Ectodermal cell (in vitro differentiated cells): ENCODE results near the gene CFTR.

Source experiments
- H3K27ac ChIP-seq: 2 replicates; pipeline ENCODE4 v1.7.0; 2013; ENCODE audit warnings: mild to moderate bottlenecking, low read depth, low read length; ENCODE audit not compliant: insufficient read depth, poor library complexity, severe bottlenecking
- H3K27me3 ChIP-seq: 2 replicates; pipeline ENCODE4 v1.7.0; 2013; ENCODE audit warnings: mild to moderate bottlenecking, low read length; ENCODE audit not compliant: insufficient read depth, control insufficient read depth, poor library complexity, severe bottlenecking
- H3K36me3 ChIP-seq: one replicate; pipeline ENCODE4 v1.7.0; 2013; ENCODE audit warnings: low read length; ENCODE audit not compliant: control insufficient read depth, insufficient read depth
- H3K4me1 ChIP-seq: one replicate; pipeline ENCODE4 v1.7.0; 2013; ENCODE audit warnings: low read length; ENCODE audit not compliant: control insufficient read depth, insufficient read depth
- H3K4me3 ChIP-seq: 2 replicates; pipeline ENCODE4 v1.7.0; 2013; ENCODE audit warnings: low read depth, low read length, control low read depth; ENCODE audit not compliant: insufficient read depth
- H3K9me3 ChIP-seq: 2 replicates; pipeline ENCODE4 v1.7.0; 2013; ENCODE audit warnings: mild to moderate bottlenecking, low read length, moderate library complexity; ENCODE audit not compliant: control insufficient read depth
- WGBS, 2 experiments: methylation state at CpG; one replicate each; pipeline ENCODE4 v1.1.7; 2013; ENCODE audit warnings: missing lambda C conversion rate in 2 of 2; 5-methylcytosine and 5-hydroxymethylcytosine counted together

The CFTR gene

GRCh38 chr7:117631652-117632051 lies 151.8 kb downstream of the CFTR start:
- Histone ChIP-seq H3K27me3 (no peaks in the 10 kb centered on the region), H3K27ac (no peak overlapping the region), H3K9me3 (no peaks in the 10 kb centered on the region), H3K4me3 (no peak overlapping the region), H3K4me1 (no peaks in the 10 kb centered on the region), H3K36me3 (no peaks in the 10 kb centered on the region)
- 93 to 96% methylated on average over 3 of the region's 3 CpGs for WGBS, 2 experiments

GRCh38 chr7:117637937-117638336 lies 158.1 kb downstream of the CFTR start:
- 83 to 96% methylated on average over 2 of the region's 2 CpGs for WGBS, 2 experiments
- Histone ChIP-seq H3K36me3 (no peaks in the 10 kb centered on the region), H3K4me3 (no peak overlapping the region), H3K9me3 (no peaks in the 10 kb centered on the region), H3K27me3 (no peaks in the 10 kb centered on the region), H3K27ac (no peak overlapping the region), H3K4me1 (no peaks in the 10 kb centered on the region)

DNA sequence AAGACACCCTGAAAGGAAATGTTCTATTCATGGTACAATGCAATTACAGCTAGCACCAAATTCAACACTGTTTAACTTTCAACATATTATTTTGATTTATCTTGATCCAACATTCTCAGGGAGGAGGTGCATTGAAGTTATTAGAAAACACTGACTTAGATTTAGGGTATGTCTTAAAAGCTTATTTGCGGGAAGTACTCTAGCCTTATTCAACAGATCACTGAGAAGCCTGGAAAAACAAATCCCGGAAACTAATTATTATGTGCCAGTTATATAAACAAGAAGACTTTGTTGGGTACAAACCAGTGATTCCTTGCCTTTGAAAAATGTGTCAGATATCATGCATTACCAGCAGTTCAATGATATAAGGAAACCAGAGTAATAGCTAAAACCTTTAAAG lies 160.1 kb downstream of the CFTR start:
- Histone ChIP-seq H3K4me3 (no peak overlapping the region), H3K4me1 (no peaks in the 10 kb centered on the region), H3K9me3 (no peaks in the 10 kb centered on the region), H3K36me3 (no peaks in the 10 kb centered on the region), H3K27me3 (no peaks in the 10 kb centered on the region), H3K27ac (no peak overlapping the region)
- 100% methylated on average over 2 of the region's 2 CpGs for WGBS, 2 experiments

GRCh38 chr7:117640465-117640864 lies 160.6 kb downstream of the CFTR start:
- Histone ChIP-seq H3K27me3 (no peaks in the 10 kb centered on the region), H3K36me3 (no peaks in the 10 kb centered on the region), H3K27ac (no peak overlapping the region), H3K4me3 (no peak overlapping the region), H3K4me1 (no peaks in the 10 kb centered on the region), H3K9me3 (no peaks in the 10 kb centered on the region)

- no peaks in the 10 kb centered on the region for H3K9me3 ChIP-seq
- no peaks in the 10 kb centered on the region for H3K27me3 ChIP-seq
- no peak overlapping the region for H3K27ac ChIP-seq
- H3K4me3 ChIP-seq, result no peak overlapping the region
- no peaks in the 10 kb centered on the region for H3K36me3 ChIP-seq
- no peaks in the 10 kb centered on the region for H3K4me1 ChIP-seq
Observed at GRCh38 chr7:117645481-117646165, 165.8 kb downstream of the CFTR start.

- WGBS, 2 experiments, result 96% methylated on average over 4 to 5 of the region's 5 CpGs
- no peaks in the 10 kb centered on the region for H3K4me1 ChIP-seq
- no peak overlapping the region for H3K27ac ChIP-seq
- no peaks in the 10 kb centered on the region for H3K9me3 ChIP-seq
- no peaks in the 10 kb centered on the region for H3K36me3 ChIP-seq
- H3K27me3 ChIP-seq, result no peaks in the 10 kb centered on the region
- no peak overlapping the region for H3K4me3 ChIP-seq
Observed at GRCh38 chr7:117648203-117648866, 168.5 kb downstream of the CFTR start.

GRCh38 chr7:117652943-117653680 lies 173.3 kb downstream of the CFTR start:
- H3K4me3 ChIP-seq, result no peak overlapping the region
- 54 to 64% methylated on average over 3 to 4 of the region's 4 CpGs for WGBS, 2 experiments
- H3K27ac ChIP-seq, result no peak overlapping the region
- no peaks in the 10 kb centered on the region for H3K9me3 ChIP-seq
- H3K36me3 ChIP-seq, result no peaks in the 10 kb centered on the region
- no peaks in the 10 kb centered on the region for H3K27me3 ChIP-seq
- H3K4me1 ChIP-seq, result no peaks in the 10 kb centered on the region

DNA sequence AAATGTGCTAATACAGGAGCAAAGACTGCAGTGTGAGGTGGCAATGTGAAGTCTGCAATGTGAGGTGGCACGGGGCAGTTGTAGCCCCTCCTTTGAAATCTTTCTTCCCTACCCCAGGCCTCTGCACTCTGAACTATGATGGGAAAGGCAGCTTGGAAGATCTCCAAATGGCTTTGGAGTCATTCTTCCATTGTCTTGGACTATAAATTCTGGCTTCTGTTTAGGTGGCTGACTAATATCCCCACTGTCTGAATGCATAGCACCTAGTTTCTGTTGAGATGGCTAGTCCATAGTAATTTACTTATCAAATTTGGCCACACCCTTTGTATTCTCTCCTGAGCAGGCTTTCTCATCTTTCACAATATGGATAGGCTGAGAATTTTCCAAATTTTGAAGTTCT lies 175.0 kb downstream of the CFTR start:
- H3K4me3 ChIP-seq, result no peak overlapping the region
- WGBS, 2 experiments, result 90% methylated on average over 1 of the region's 1 CpG
- H3K36me3 ChIP-seq, result no peaks in the 10 kb centered on the region
- no peaks in the 10 kb centered on the region for H3K27me3 ChIP-seq
- H3K27ac ChIP-seq, result no peak overlapping the region
- no peaks in the 10 kb centered on the region for H3K9me3 ChIP-seq
- no peaks in the 10 kb centered on the region for H3K4me1 ChIP-seq

DNA sequence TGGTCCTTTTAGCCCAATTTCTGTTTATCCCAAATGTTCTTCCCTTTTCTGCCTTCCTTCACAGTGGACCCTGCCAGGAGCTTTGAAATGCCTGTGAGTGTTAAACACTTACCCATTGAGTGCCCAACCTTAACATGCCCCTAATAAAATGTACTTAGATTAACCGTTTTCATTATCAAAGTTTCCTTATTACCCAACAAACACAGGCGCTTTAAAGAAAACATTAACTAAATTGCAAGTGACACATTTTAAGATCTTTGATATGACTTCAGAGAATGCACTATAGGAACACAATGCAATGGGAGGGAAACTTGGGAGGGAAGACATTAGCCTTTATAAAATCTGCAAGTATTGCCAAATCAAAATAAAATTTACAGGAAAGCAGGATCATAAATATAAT lies 177.0 kb downstream of the CFTR start:
- WGBS, 2 experiments, result 96 to 97% methylated on average over 2 of the region's 2 CpGs
- H3K4me1 ChIP-seq, result no peaks in the 10 kb centered on the region
- H3K27ac ChIP-seq, result no peak overlapping the region
- no peaks in the 10 kb centered on the region for H3K9me3 ChIP-seq
- no peak overlapping the region for H3K4me3 ChIP-seq
- no peaks in the 10 kb centered on the region for H3K27me3 ChIP-seq
- no peaks in the 10 kb centered on the region for H3K36me3 ChIP-seq

DNA sequence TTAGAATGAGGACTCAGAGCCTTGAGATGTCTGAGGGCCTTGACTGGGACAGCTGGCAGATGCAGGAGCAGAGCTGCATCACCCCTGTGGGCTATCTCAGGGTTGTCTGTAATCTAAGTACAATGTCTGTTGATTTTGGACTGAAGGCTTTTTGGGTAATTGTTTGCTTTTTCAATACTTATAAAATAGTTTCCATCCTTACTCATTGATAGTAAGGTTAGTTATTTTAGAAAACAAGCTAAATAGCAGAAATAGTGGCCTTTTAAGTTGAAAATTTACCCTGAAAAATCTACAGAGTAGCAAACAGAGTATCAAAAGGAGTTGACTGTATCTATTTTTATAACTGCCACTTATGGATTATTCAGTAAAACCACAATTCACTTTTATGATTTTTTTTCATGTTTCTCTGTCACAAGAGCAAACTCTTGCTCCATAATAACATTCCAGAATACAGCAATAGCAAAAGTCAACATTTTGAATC lies 179.7 kb downstream of the CFTR start:
- H3K9me3 ChIP-seq, result no peaks in the 10 kb centered on the region
- H3K4me1 ChIP-seq, result no peaks in the 10 kb centered on the region
- H3K27me3 ChIP-seq, result no peaks in the 10 kb centered on the region
- no peak overlapping the region for H3K4me3 ChIP-seq
- no peaks in the 10 kb centered on the region for H3K36me3 ChIP-seq
- H3K27ac ChIP-seq, result no peak overlapping the region
